Right atrium auricular region (tissue), 2 donors: Measurements from ENCODE around the gene AIFM3. TPM values are rescaled to one million over a fixed set of nuclear protein-coding genes. Genes with fewer than 3 reads are reported as not detected.

ENCODE experiments used
- DNase-seq: peaks from one replicate; pipeline ENCODE4 v3.0.0-alpha.2; 2019; ENCODE audit warnings: low spot score
- H3K27ac ChIP-seq, 2 donors: fragments of 200-600 bp; sonication (generic); 1 replicate in 1 of 2; 2 replicates in 1 of 2; pipeline ENCODE4 v1.5.1; 2016 to 2019
- H3K27me3 ChIP-seq, 2 donors: fragments of 200-600 bp; sonication (generic); one replicate each; pipeline versions ENCODE4 v1.5.1 to v1.6.0; 2017 to 2019
- H3K36me3 ChIP-seq: fragments of 200-600 bp; sonication (generic); one replicate; pipeline ENCODE4 v1.5.1; 2016
- H3K4me1 ChIP-seq, 2 donors: fragments of 200-600 bp; sonication (generic); one replicate each; pipeline versions ENCODE4 v1.5.1 to v1.6.0; 2017 to 2019
- H3K4me3 ChIP-seq, 2 donors: fragments of 200-600 bp; sonication (generic); 1 replicate in 1 of 2; 2 replicates in 1 of 2; pipeline ENCODE4 v1.5.1; 2017 to 2019; ENCODE audit warnings: mild to moderate bottlenecking in 1 of 2, moderate library complexity in 1 of 2
- H3K9me3 ChIP-seq, 2 donors: fragments of 200-600 bp; sonication (generic); one replicate each; pipeline ENCODE4 v1.5.1; 2019
- total RNA-seq, 2 donors: library from RNA; depleted of rRNA; stranded (reverse); fragments of >200 nt; gene quantifications; one replicate each; pipeline ENCODE4 v1.1.0, GENCODE V29; 2016
- TF ChIP-seq, protein P1 (sequence below), 2 donors: fragments of 200-600 bp; sonication (generic); IDR thresholded peaks; one replicate each; pipeline ENCODE4 v1.5.1; 2019; ENCODE audit warnings: antibody characterized with exemption in 2 of 2

The AIFM3 gene
- total RNA-seq, 2 donors from 2014 or later = 0.75 to 1.0 TPM

DNA sequence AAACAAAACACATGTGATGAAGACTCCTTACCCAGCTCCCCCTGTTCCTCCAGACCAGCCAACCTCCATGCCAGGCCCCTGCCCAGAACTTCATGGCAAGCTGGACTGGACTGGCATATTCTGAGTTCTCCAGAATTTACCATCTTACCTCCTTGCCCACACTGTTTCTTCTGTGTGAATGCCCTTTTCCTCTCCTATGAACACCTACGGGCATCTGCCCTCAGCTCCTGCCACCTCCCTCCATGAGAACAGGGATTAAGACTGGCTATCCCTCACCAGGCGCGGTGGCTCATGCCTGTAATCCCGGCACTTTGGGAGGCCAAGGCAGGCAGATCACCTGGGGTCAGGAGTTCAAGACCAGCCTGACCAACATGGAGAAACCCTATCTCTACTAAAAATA lies 6.4 kb upstream of the AIFM3 start:
- Histone ChIP-seq H3K4me1 (peaks cover 0 to 26% of the 10 kb centered on the region in 2 donors), H3K4me3 (no peak overlapping the region), H3K27ac (no peak overlapping the region), H3K9me3 (no peaks in the 10 kb centered on the region), H3K27me3 (no peaks in the 10 kb centered on the region), H3K36me3 (no peaks in the 10 kb centered on the region)
- TF ChIP-seq, protein P1, sequence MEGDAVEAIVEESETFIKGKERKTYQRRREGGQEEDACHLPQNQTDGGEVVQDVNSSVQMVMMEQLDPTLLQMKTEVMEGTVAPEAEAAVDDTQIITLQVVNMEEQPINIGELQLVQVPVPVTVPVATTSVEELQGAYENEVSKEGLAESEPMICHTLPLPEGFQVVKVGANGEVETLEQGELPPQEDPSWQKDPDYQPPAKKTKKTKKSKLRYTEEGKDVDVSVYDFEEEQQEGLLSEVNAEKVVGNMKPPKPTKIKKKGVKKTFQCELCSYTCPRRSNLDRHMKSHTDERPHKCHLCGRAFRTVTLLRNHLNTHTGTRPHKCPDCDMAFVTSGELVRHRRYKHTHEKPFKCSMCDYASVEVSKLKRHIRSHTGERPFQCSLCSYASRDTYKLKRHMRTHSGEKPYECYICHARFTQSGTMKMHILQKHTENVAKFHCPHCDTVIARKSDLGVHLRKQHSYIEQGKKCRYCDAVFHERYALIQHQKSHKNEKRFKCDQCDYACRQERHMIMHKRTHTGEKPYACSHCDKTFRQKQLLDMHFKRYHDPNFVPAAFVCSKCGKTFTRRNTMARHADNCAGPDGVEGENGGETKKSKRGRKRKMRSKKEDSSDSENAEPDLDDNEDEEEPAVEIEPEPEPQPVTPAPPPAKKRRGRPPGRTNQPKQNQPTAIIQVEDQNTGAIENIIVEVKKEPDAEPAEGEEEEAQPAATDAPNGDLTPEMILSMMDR (IDR thresholded peaks at IDR 0.05) = no peak
- DNase-seq = no peak

GRCh38 chr22:20962491-20962945 lies 4.5 kb upstream of the AIFM3 start:
- H3K36me3 ChIP-seq = no peaks in the 10 kb centered on the region
- no peaks in the 10 kb centered on the region for H3K27me3 ChIP-seq
- no peak overlapping the region for H3K4me3 ChIP-seq
- DNase-seq = no peak
- no peak overlapping the region for H3K27ac ChIP-seq
- TF ChIP-seq, protein P1 (IDR thresholded peaks at IDR 0.05) = no peak
- H3K4me1 ChIP-seq = peaks cover 0 to 17% of the 10 kb centered on the region in 2 donors
- H3K9me3 ChIP-seq = no peaks in the 10 kb centered on the region

DNA sequence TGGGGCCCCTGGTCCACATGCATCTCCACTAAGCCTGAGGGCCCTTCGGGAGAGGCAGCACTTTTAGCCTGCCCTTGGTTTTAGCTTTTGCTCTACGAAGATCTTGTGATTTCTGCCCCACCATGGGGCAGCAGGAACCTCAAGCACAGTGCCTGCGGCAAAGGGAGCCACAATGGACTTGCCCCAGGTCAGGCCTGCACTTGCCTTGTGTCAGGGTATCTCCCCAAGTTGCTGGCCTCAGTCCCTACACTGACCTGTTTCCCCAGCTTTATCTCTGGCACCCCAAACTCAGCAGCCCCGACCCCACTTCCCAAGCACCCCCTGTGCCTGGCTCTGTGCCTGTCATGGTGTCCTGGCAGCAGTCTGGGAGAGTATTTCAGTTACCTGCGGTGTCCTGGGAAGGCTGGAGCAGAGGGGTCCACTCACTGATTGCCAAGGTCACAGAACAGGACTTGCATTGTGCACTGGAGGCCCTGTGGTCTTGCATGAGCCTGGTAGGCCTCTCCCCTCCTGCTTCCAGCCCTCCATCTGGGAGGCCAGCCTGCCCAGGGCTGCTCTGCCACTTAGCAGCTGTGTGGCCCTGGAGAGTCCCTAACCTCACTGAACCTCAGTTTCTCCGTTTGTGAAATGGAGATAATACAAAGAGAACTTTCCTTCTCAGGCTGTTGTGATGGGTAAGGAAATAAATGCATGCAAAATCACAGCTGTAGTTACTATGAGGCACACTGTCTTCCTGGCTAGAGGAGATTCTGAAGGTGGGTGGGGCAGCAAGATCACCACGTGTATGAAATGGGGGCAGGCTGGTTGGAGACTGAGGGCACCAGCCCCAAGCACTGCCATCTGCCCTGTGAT lies 3.6 kb upstream of the AIFM3 start:
- peaks cover 0 to 10% of the 10 kb centered on the region in 2 donors for H3K4me1 ChIP-seq
- no peak for DNase-seq
- TF ChIP-seq, protein P1 (IDR thresholded peaks at IDR 0.05) = no peak
- H3K27me3 ChIP-seq = no peaks in the 10 kb centered on the region
- H3K36me3 ChIP-seq = no peaks in the 10 kb centered on the region
- H3K9me3 ChIP-seq = no peaks in the 10 kb centered on the region
- no peak overlapping the region for H3K27ac ChIP-seq
- H3K4me3 ChIP-seq = no peak overlapping the region

DNA sequence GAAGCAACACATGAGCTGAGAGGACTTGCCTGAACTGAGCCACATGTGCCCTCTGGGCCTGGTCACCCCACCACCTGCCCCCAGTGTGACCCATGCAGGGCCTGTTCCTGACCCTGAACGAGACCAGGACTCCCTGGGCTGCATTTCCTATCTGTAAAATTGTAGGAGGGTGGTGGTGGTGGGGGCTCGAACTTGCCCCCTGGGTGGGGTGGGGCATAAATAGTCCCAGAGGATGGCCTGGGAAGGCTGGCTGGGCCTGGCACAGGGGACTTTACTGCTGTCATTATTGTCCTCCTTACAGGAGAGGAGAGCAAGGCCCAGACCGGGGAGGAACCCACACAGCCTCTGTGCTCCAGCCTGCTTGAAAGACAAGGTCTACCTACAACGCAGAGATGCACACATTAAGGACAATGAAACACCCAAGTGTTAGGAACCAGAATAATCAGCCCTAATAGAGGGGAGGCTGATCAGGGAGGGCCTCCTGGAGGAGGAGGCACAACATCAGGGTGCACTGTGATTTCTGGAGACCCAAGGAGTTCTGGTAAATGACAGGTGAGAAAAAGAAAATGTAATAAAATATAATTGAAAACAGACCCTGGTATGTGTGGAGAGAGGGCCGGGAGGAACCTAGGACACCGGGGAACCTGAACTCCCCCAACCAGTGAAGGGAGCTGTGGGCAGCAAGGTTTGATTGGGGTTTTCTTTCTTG lies 2.8 kb upstream of the AIFM3 start:
- no peaks in the 10 kb centered on the region for H3K9me3 ChIP-seq
- H3K27ac ChIP-seq = no peak overlapping the region
- H3K27me3 ChIP-seq = no peaks in the 10 kb centered on the region
- H3K4me1 ChIP-seq = peaks cover 0 to 11% of the 10 kb centered on the region in 2 donors
- peak overlapping the region in 1 of 2 donors; percentile 51 for H3K4me3 ChIP-seq
- no peaks in the 10 kb centered on the region for H3K36me3 ChIP-seq
- TF ChIP-seq, protein P1 (IDR thresholded peaks at IDR 0.05) = no peak
- DNase-seq = no peak

DNA sequence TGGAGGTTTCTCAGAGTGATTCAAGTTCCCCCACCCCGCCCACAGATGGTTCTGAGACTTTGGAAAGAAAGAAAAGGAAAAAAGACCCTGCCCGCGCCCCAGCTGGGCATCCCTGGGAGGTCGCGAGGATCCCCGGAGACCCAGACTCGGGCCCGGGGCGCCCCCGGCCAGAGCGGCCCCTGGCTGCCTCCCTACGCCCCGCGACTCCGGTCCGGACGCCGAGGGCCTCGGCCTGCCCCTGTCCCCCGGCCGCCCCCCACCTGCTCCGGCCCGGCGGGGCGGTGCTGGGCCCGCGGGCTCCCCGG lies 2.3 kb upstream of the AIFM3 start:
- no peak overlapping the region for H3K27ac ChIP-seq
- H3K4me3 ChIP-seq = peak overlapping the region in 1 of 2 donors; percentile 51
- DNase-seq = no peak

More for the DNA sequence above, 2.3 kb upstream of the AIFM3 start:
- H3K9me3 ChIP-seq = no peaks in the 10 kb centered on the region
- TF ChIP-seq, protein P1 (IDR thresholded peaks at IDR 0.05) = no peak
- H3K36me3 ChIP-seq = no peaks in the 10 kb centered on the region
- H3K4me1 ChIP-seq = peaks cover 0 to 11% of the 10 kb centered on the region in 2 donors
- H3K27me3 ChIP-seq = no peaks in the 10 kb centered on the region
